ENCODE measurements around the gene DDAH1. TPM values are rescaled to one million over a fixed set of nuclear protein-coding genes. Genes with fewer than 3 reads are reported as not detected.

The DDAH1 gene
- total RNA-seq, 4 donors from 2014 or later = 12.9 to 28.9 (median 18.2) TPM

- no peak for TF ChIP-seq POLR2A (IDR thresholded peaks at IDR 0.05)
- no peak for TF ChIP-seq CTCF (IDR thresholded peaks at IDR 0.05)
- intact Hi-C loops (cut with DNase I; ENCODE audit: low total_unique reads) = no loop called here
- DNase-seq = no peak
These were observed 25.5 kb upstream of the DDAH1 start for GRCh38 chr1:85490270-85490985.

GRCh38 chr1:85488126-85488525 lies 23.2 kb upstream of the DDAH1 start:
- no peaks in the 10 kb centered on the region for H3K4me1 ChIP-seq
- intact Hi-C loops (cut with DNase I; ENCODE audit: low total_unique reads) = no loop called here
- H3K4me3 ChIP-seq = no peak overlapping the region
- no peak for DNase-seq
- TF ChIP-seq CTCF (IDR thresholded peaks at IDR 0.05) (no peak), POLR2A (IDR thresholded peaks at IDR 0.05) (no peak)
- no peak overlapping the region for H3K27ac ChIP-seq
- no peaks in the 10 kb centered on the region for H3K9me3 ChIP-seq
- no peaks in the 10 kb centered on the region for H3K36me3 ChIP-seq
- H3K27me3 ChIP-seq = no peaks in the 10 kb centered on the region

More at GRCh38 chr1:85490270-85490985, 25.5 kb upstream of the DDAH1 start:
- H3K4me3 ChIP-seq = no peak overlapping the region
- H3K4me1 ChIP-seq = no peaks in the 10 kb centered on the region
- no peaks in the 10 kb centered on the region for H3K27me3 ChIP-seq
- no peaks in the 10 kb centered on the region for H3K36me3 ChIP-seq
- no peaks in the 10 kb centered on the region for H3K9me3 ChIP-seq
- H3K27ac ChIP-seq = no peak overlapping the region

- TF ChIP-seq CTCF (IDR thresholded peaks at IDR 0.05) = no peak
- TF ChIP-seq POLR2A (IDR thresholded peaks at IDR 0.05) = no peak
- no peak for DNase-seq
- H3K36me3 ChIP-seq = no peaks in the 10 kb centered on the region
- no peak overlapping the region for H3K4me3 ChIP-seq
- intact Hi-C loops (cut with DNase I; ENCODE audit: low total_unique reads) = no loop called here
- H3K4me1 ChIP-seq = no peaks in the 10 kb centered on the region
- no peaks in the 10 kb centered on the region for H3K27me3 ChIP-seq
- H3K9me3 ChIP-seq = no peaks in the 10 kb centered on the region
- no peak overlapping the region for H3K27ac ChIP-seq
These were observed 20.6 kb upstream of the DDAH1 start for GRCh38 chr1:85485516-85485915.

- H3K4me3 ChIP-seq = no peak overlapping the region
- no peaks in the 10 kb centered on the region for H3K27me3 ChIP-seq
- H3K9me3 ChIP-seq = no peaks in the 10 kb centered on the region
- no peak for DNase-seq
- H3K4me1 ChIP-seq = no peaks in the 10 kb centered on the region
- intact Hi-C loops (cut with DNase I; ENCODE audit: low total_unique reads) = no loop called here
- no peak for TF ChIP-seq POLR2A (IDR thresholded peaks at IDR 0.05)
- TF ChIP-seq CTCF (IDR thresholded peaks at IDR 0.05) = no peak
- H3K27ac ChIP-seq = no peak overlapping the region
- H3K36me3 ChIP-seq = no peaks in the 10 kb centered on the region
These were observed 19.8 kb upstream of the DDAH1 start for GRCh38 chr1:85484716-85485115.

- intact Hi-C loops (cut with DNase I; ENCODE audit: low total_unique reads) = no loop called here
- H3K36me3 ChIP-seq = no peaks in the 10 kb centered on the region
- H3K27me3 ChIP-seq = no peaks in the 10 kb centered on the region
- no peak overlapping the region for H3K4me3 ChIP-seq
- H3K4me1 ChIP-seq = no peaks in the 10 kb centered on the region
- no peak overlapping the region for H3K27ac ChIP-seq
- TF ChIP-seq CTCF (IDR thresholded peaks at IDR 0.05) (no peak), POLR2A (IDR thresholded peaks at IDR 0.05) (no peak)
- DNase-seq = no peak
- H3K9me3 ChIP-seq = no peaks in the 10 kb centered on the region
These were observed 19.3 kb upstream of the DDAH1 start for GRCh38 chr1:85484264-85484663.

All from uterus (tissue), 4 donors.